Left hindlimb (tissue), 1 donor: ENCODE measurements around the gene RBFOX1.

Experiments used
- DNase-seq: peaks from one replicate; pipeline ENCODE4 v3.0.0-alpha.2; 2018

Gene RBFOX1

DNA sequence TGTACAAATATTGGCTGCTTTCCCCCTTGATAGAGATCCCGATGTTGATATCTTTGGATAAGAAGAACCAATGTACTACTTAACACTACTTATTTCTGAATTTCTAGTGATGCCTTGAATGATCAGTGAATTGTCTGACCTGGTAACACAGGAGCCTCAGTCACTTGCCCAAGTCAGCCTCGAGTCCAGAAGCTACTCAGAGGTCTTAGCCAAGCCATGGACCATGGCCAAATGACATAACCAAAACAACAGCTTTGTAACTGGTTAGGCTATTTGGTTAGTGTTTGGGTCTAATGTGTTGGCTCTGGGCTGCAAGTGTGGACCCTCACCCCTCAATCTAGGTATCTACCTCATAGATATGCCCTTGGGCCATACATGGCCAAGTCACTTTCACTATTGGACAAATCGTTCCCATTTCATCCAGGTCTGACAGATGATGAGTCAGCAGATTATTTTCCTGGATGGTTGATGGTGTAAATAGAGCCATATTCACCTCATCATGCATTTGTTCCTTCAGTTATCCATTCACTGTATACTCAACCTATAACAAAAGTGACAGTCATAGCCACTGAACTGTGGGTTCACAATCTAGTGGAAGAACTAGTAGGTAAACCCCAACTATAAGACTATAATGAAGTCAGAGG, 3.5 kb downstream of the RBFOX1 start:
- no peak for DNase-seq

DNA sequence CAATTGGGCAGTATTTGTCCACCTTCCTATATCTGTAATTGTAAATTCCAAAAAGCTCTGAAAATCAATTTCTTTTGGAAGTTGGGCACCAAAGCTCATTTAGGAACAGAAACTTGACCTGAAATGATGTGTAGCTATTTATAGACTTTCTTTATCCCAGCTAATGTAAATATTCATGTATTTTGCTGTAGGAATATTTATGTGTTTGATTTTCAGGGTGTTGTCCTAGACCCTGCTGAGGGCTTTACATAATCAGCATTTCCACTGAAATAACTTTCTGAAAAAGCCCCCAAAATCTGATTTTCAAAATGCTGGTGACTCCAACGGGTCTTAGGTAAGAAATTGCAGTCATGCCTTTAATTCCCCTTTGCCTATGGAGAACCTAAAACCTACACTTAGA, 4.1 kb downstream of the RBFOX1 start:
- DNase-seq: no peak

GRCh38 chr16:7338826-7339225, 6.2 kb downstream of the RBFOX1 start:
- no peak for DNase-seq

DNA sequence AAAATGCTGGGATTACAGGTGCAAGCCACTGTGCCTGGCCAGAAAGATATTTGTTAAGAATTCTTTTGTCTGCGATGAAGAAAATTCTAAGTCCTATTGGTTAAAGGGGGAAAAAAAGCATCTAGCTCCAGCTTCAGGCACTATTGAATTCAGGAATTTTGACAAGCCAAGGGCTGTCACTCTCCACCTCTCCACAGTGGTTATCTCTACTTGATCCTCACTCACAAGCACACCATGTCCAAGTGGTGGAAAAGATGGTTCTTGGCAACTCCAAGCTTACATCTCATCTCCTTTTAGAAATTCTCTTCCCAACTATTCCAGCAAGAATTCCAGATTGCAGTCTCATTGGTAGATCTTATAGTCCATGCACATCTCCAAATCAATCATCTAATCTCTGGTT, 7.1 kb downstream of the RBFOX1 start:
- no peak for DNase-seq

DNA sequence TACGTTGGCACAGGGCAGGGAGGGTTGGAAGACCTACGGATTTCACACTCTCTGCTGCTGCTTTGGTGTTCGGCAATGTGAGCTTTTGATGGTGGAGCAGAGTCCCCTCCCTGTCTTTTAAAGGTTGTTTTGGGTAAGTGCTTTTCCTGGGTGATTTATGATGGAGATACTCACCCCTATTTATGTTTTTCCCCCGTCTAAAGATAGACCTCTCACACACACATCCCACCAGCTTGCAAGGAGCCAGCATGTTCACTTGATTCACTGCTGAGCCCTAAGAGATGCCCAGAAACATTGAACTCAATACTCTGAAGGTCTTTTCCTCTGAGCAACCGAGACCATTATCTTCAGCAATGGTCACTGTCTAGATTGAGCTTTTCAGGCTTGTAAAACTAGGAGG, 8.3 kb downstream of the RBFOX1 start:
- no peak for DNase-seq

GRCh38 chr16:7342598-7342997, 10.0 kb downstream of the RBFOX1 start:
- no peak for DNase-seq

DNA sequence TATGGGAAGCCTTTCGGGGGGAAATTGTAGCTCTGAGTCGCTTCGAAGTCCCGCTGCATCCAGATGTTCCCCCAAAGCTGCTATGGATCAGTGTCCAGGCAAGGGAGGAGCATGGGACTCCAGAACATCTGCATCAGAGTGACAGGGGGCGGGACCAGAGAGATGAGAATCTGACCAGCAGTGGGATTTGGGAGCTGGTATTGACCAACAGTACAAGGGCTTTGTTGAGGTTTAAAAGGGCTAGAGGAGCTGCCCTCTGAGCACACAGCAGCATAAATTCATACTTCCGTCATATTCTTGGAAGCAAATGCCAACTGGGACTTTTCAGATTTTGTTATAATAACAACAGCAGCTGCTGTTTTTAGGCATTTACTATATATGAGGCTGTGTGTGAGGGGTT, 10.6 kb downstream of the RBFOX1 start:
- DNase-seq: peak; percentile 50

DNA sequence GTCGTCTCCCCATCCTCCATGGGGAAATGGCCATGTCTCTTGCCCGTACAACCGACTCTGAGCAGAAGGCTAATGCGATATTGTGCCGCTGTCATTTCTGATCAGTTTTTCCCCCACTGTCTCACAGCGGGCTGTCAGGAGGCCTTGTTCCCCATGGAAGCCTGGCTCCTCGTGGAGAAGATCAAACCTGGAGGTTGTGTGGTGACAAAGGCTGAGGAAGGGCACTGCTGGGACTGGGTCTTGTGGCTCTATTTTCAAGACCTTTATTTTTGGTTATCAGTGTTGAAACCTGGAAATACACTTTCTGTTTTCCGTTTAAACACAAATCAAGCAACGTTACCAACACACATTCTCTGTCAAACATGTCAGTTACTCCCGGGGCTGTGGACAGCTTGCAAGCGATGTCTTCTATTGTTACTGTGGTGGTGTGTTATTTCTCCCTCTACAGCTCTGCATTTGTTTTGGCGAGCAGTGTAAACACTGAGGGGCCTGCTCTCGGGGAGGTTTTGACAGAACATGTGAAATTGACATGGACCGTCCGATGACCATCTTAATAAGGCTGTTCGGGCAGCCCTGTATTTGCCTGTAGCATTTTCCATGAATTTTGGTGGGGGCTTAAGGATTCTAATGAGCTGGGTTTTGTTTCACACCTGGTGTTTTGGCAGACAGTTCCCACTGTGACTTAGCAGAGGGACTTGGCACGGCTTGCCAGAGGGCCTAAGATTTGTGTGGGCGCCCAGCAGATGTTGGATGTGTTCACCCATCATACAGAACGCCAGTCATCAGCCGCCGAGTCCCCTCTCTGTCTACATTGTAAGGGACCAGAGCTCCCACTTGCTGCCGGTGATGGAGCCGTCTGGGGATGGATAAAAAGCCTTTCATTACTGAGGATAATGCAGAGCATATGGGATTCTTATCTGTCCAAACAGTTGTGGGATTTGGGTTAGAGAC, 12.5 kb downstream of the RBFOX1 start:
- DNase-seq: peak; percentile 45

DNA sequence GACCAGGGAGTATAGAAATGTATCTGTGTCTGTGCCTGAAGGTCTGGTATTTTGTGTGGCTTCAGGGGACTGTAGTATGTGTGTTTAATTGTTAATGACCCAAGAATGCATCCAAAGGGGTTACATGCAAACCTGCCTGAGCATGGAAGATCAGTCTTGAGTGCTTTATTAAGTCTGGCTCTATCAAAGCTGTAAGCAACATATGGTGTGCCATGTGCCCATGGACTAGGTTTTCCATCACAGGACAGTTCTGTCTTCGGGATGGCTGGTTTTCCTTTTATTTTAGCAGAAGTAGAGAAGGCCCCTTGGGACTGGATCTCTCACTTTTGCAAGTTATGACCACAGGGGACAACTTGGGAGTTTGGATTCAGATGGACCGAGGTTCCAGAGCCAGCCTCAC, 18.2 kb downstream of the RBFOX1 start:
- no peak for DNase-seq

DNA sequence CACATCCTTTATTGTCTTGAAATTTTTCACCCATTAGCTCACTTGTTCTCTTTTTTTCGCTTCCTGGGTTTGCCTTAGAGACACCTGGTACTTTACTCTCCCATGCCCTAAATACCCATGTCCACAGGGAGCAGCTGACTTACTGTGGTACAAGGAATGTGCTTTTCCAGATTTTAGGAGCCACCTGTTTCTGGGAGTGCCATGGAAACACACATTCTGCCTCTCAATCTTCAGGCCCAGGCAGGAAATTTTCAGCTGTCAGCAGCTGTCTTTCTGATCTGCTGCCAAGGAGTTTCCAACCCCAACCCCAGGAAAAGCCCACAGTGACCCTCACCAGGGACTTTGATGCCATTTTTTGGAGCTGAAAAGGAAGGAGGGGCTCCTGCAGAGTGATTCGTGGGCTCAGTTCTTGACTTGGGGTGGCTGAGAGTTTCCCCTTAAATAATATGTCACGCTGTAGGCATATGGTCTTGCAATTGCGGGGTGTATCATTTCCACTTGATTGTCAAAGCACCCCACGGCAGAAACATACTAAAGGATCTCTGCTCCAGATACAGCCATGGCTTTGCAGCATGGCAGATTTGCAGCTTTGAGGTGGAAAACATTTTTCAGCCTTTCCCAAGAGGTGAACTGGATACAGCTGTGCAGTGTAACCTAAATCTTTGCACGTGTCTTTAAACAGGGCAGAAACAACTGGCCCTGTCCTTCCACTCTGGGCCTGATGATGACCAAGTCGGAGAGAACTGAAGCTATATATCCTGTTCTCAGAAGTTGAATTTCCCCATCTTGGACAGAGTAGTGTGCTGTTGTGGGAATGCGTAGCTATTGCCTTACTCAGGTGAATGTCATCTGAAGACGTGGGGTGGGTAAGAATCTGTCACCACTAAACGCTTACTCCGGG, 19.2 kb downstream of the RBFOX1 start:
- DNase-seq: peak; percentile 60

DNA sequence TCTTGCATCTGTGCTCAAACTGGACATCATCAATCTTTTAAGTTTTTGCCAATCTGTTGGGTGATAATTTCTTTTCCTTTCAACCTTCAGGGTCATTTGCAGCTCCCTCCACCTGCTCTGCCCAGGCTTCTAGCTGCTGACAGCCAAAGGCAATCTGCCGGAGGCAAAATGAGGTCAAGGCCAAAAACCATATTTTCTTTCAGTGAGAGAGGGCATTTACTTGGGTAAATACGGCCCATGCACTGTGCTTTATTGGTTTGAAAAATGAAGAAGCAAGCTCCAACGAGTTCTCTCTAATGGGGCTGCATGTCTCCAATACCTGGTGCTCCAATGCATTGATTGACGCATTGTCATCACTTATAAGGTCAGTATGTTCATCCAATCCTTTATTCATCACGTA, 23.1 kb downstream of the RBFOX1 start:
- no peak for DNase-seq

GRCh38 chr16:7361416-7362129, 28.9 kb downstream of the RBFOX1 start:
- no peak for DNase-seq

DNA sequence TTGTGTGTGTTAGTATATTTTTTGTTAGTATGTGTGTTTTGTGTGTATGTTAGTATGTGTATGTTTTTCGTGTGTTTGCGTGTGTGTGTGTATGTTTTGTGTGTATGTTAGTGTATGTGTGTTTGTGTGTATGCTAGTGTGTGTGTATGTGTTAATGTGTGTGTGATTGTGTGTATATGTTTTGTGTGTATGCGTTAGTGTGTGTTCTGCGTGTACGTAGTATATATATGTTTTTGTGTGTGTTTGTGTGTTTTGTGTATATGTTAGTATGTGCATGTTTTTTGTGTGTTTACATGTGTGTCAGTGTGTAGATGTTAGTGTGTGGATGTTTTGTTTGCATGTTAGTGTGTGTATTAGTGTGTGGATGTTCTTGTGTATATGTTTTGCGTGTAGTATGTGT, 29.6 kb downstream of the RBFOX1 start:
- no peak for DNase-seq

GRCh38 chr16:7363422-7364417, 31.1 kb downstream of the RBFOX1 start:
- peak; percentile 54 for DNase-seq

- no peak for DNase-seq
These were observed 33.4 kb downstream of the RBFOX1 start for GRCh38 chr16:7366041-7366440.

GRCh38 chr16:7366993-7367880, 34.6 kb downstream of the RBFOX1 start:
- no peak for DNase-seq

GRCh38 chr16:7369204-7369603, 36.6 kb downstream of the RBFOX1 start:
- no peak for DNase-seq

DNA sequence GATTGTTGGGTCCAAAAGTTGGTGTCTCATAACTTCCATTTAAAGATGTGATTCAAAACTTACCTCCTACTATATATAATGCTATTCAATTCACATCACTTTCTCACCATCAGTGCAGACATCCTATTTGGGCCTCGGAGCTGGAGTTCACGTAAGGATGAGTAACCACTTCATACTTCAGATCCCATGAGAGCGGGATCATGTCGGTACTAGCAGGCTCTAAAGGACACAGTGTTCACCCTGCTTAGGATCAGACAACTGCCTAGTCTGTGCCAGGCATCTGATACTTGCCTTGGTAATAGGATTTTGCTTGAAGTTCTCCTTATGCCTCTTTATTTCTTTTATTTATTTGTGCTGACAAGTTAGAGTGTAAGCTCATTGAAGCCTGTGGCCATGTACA, 39.5 kb downstream of the RBFOX1 start:
- DNase-seq: no peak

DNA sequence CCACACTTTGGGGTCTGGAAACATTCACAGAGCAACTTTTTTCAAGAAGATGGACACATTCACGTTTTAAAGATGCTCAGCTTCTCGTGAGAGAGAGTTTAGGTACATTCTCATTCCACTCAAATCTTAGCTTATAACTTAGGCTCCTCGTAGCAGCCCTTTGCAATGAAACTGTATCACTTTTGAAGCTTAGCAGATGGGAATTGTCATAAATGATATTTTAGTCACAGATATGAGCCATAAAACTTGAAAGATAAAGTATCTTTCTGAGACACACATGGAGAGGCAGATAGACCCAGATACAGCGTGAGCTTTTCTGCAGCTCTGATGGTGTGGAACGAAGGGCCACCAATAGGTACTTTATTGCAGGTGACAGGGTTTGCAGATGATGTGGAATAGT, 41.1 kb downstream of the RBFOX1 start:
- DNase-seq: no peak

DNA sequence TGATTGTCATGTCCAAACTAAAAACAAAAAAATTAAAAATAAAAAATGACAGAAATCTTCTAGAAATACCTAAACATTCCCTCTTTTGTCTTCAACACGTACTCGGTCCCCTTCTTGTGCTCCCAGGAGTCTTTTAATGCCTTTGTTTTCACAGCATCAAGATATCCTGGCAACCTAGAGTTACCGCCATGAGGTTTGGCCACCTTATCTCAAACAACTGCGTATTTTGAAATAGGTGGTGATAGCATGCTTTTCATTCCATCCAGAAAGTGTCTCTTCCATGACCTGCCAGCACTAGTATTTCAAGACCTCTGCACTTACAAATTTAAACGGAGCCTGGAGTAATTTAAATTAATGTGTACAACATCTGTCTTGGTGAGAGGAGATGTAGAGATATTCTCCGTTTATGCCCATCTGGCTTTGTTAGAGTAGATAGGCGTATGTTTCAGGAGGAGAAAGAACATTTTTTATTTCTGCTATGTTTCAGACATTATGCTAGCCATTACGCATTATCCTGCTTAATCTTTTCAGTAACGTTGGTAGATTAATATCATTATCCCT, 42.0 kb downstream of the RBFOX1 start:
- DNase-seq: no peak
